Adipose tissue (tissue), 3 donors: ENCODE results near the gene NANP. TPM values are rescaled to one million over a fixed set of nuclear protein-coding genes. Genes with fewer than 3 reads are reported as not detected.
"Not testable (repeated sequence)": the region's sequence is repeated elsewhere in the genome, so short reads cannot be mapped to it uniquely, and the experiment has no call there.

Experiments
- H3K27ac ChIP-seq: one replicate; pipeline ENCODE4 v1.5.1; 2013; ENCODE audit warnings: low read depth, low read length
- WGBS, 3 donors: extraction: QIAGEN DNeasy Blood & Tissue Kit; methylation state at CpG; one replicate each; pipeline ENCODE4 v1.1.7; 2013; 5-methylcytosine and 5-hydroxymethylcytosine counted together
- polyA plus RNA-seq, 3 donors: library from polyadenylated mRNA; stranded (reverse); fragments of 200-250 nt; gene quantifications; one replicate each; pipeline ENCODE4 v1.2.3, GENCODE V29; 2013
- donor health status: healthy with polysubstance abuse.
- donor health status: Bipolar disorder and iron deficiency.
- donor health status: healthy.

The NANP gene
- polyA plus RNA-seq, 3 donors, result 1.2 to 3.8 (median 3.3) TPM

DNA sequence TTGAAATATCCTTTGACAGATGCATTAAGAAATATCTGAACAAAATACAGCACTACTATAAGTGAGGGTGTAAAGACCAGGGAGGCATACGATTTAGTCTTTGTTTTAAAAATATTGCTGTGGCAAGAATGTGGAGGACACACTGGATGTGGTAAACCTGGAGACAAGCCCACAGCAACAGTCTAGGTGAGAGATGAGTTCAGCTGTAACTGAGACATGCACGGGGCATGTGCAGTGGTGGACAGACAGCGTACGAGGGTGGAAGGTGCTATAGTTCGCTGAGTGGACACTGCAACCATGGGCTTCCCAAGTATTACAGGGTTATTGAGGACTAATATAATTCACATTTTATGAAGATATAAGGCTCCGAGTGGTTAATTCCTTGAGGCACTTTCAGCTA is 1.8 kb downstream of the NANP start:
- WGBS, 3 donors, result 91 to 93% (median 91%) methylated on average over 6 of the region's 6 CpGs
- no peak overlapping the region for H3K27ac ChIP-seq

- no peak overlapping the region for H3K27ac ChIP-seq
- WGBS, 3 donors, result 91 to 95% (median 93%) methylated on average over 3 of the region's 3 CpGs
These were observed 4.3 kb downstream of the NANP start for GRCh38 chr20:25619514-25619913.

DNA sequence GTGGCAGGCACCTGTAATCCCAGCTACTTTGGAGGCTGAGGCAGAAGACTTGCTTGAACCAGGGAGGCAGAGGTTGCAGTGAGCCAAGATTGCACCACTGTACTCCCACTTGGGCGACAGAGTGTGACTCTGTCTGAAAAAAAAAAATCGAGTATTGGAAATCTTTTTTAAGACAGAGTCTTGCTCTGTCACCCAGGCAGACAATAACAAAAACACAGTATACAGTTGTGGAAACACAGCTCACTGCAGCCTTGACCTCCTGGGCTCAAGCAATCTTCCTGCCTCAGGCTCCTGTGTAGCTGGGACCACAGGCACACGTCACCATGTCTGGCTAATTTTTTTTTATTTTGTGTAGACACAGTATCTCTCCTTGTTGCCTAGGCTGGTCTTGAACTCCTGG is 15.0 kb downstream of the NANP start:
- no peak overlapping the region for H3K27ac ChIP-seq
- WGBS, 3 donors, result 82 to 87% (median 86%) methylated on average over 3 of the region's 3 CpGs

DNA sequence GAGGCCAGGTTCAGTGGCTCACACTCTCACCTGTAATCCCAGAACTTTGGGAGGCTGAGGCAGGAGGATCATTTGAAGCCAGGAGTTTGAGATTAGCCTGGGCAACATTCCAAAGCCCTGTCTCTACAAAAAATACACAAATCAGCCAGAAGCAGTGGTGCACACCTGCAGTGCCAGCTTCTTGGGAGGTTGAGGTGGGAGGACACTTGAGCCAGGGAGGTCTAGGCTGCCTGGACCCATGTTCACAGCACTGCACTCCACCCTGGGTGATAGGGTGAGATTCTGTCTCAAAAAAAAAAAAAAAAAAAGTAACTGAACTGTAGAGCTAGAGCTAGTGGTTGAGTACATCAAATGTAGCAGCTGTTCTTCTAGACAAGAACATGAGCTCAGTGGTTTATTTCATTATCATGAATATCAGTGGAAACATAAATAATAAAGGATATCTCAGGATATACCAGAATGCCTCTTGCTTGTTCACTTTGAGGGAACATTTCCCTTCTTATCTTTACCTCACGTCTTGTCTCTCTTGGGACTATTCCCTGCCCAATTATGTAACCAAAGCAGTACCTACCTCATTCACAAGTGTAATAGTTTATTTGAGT is 17.6 kb downstream of the NANP start:
- 48 to 65% (median 60%) methylated on average over 1 of the region's 1 CpG for WGBS, 3 donors
- H3K27ac ChIP-seq, result no peak overlapping the region

DNA sequence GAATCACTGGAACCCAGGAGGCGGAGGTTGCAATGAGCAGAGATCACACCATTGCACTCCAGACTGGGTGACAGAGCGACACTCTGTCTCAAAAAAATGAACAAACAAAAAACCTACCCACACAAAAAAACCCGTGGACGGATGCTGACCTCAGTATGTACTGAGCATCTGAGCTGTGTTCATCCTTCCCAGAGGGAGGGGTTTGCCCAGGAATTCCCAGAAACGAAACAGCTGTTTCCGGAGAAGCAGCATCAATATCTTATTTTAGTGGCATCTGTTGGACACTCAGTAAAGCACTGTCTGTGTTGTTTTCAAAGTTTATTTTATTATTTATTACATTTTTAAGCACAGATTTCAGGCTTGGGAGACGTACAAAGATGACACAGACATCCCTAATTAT is 18.7 kb downstream of the NANP start:
- WGBS, 3 donors, result 53 to 71% (median 62%) methylated on average over 7 of the region's 7 CpGs
- no peak overlapping the region for H3K27ac ChIP-seq

DNA sequence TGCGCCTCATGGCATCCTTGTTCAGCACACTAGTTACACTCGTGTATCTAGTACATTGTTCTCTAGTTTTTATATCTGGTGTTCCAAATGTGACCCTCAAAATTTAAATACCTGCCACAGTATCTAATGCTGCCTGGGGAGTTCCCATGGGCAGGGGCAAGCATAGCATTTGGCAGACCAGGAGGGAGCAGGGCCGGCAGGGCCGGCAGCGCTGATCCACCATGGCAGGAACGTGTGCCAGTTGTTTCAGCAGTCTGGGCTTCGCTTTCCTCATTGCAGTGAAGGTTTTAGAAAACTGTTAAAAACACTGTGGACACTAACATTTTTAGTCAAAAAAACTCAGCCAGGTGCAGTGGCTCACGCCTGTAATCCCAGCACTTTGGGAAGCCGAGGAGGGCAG is 19.2 kb downstream of the NANP start:
- no peak overlapping the region for H3K27ac ChIP-seq
- 85 to 91% (median 90%) methylated on average over 9 of the region's 9 CpGs for WGBS, 3 donors

GRCh38 chr20:25602914-25603309 is 20.9 kb downstream of the NANP start:
- 84 to 95% (median 94%) methylated on average over 5 to 9 of the region's 9 CpGs for WGBS, 3 donors
- not testable (repeated sequence) for H3K27ac ChIP-seq

- WGBS, 3 donors, result 94 to 96% (median 96%) methylated on average over 26 to 38 of the region's 39 CpGs
- not testable (repeated sequence) for H3K27ac ChIP-seq
These were observed 21.5 kb downstream of the NANP start for GRCh38 chr20:25602191-25602913.

- whole genome bisulfite sequencing, 3 donors, result 70 to 72% (median 71%) methylated on average over 2 of the region's 2 CpGs
These were observed 22.2 kb downstream of the NANP start for GRCh38 chr20:25601659-25602058.

DNA sequence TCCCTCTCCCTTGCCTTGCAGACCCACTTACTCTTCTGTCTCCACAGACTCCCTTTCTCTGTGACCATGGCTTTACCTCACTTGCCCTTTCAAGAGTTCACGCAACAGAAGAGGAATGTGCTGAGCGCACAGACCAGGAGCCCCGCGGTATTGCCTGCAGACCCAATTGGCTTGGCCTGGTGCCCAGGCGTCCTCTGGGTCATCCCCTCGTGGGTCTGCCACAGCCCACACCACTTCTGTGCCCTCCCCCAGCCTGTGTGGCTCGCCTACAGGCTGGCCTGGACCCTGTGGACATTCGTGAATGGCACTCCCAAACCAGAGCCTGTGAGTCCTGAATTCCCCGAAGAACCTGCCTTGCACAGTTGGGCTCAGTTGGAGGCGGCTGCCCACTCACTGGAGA is 23.2 kb downstream of the NANP start:
- H3K27ac ChIP-seq, result no peak overlapping the region
- 62 to 72% (median 72%) methylated on average over 10 of the region's 10 CpGs for WGBS, 3 donors

More at GRCh38 chr20:25601659-25602058, 22.2 kb downstream of the NANP start:
- no peak overlapping the region for H3K27ac ChIP-seq

GRCh38 chr20:25592135-25592852 is 31.5 kb downstream of the NANP start:
- no peak overlapping the region for H3K27ac ChIP-seq
- WGBS, 3 donors, result 59 to 66% (median 65%) methylated on average over 9 of the region's 9 CpGs

- WGBS, 3 donors, result 80 to 96% (median 83%) methylated on average over 4 of the region's 4 CpGs
- H3K27ac ChIP-seq, result not testable (repeated sequence)
These were observed 33.0 kb downstream of the NANP start for GRCh38 chr20:25590778-25591177.

- WGBS, 3 donors, result 91 to 94% (median 92%) methylated on average over 7 of the region's 7 CpGs
- H3K27ac ChIP-seq, result no peak overlapping the region
These were observed 35.3 kb downstream of the NANP start for GRCh38 chr20:25588491-25588890.

- 78 to 85% (median 81%) methylated on average over 5 of the region's 5 CpGs for WGBS, 3 donors
- no peak overlapping the region for H3K27ac ChIP-seq
These were observed 36.3 kb downstream of the NANP start for GRCh38 chr20:25587536-25587935.

DNA sequence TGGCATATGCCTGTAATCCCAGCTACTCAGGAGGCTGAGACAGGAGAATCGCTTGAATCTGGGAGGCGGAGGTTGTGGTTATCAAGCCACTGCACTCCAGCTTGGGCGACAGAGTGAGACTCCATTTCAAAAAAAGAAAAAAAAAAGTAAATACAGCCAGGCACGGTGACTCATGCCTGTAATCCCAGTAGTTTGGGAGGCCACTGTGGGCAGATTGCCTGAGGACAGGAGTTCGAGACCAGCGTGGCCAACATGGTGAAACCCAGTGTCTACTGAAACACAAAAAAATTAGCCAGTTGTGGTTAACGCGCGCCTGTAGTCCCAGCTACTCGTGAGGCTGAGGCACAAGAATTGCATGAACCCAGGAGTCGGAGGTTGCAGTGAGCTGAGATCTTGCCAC is 36.9 kb downstream of the NANP start:
- no peak overlapping the region for H3K27ac ChIP-seq
- WGBS, 3 donors, result 84 to 88% (median 88%) methylated on average over 11 of the region's 11 CpGs

DNA sequence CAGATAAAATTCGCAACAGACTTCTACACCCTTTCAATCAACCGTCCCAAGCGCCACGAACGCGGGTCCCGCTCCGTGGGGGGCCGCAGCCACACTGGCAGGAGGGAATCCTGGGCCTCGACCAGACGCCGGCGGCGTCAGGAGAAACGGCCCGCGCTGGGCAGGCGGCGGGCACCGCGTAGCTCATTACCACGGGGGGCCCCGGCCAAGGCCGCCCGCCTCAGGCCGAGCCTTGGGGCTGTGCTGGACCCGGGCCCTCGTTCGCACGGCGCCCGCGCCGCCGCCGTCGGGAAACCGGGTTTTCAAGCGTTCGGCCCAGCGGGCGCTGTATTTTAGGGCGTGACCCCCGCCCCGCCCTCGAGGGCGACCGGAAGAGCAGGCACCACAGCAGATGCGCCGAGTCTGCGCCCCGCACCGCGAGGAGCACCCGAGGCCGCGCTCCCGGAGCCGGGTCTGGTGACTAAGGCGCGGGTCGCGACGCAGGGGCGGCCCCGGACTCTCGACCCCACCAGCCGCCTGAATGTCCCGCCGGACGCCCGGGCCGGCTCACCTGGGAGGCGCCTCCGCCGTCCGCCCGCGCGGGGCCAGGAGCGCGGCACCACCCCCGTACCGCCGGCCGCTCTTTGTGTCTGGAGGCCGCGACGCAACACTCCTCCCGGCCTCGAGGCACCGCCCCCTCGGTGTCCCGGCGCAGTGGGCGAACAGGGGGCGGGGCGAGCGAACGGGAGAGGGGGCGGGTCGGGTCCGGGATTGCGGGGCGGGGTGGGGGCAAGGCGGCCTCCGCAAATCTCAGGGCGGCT is 38.7 kb downstream of the NANP start, which contains the start of gene NINL:
Gene NINL, minus strand, starts transcription at position 627 of the 800 bp plus-strand sequence. CDS start 58,944 bp downstream, outside the sequence.
- 0 to 2% (median 1%) methylated on average over 75 to 108 of the region's 108 CpGs for WGBS, 3 donors
- no peak within 1 kb of the TSS for H3K27ac ChIP-seq

DNA sequence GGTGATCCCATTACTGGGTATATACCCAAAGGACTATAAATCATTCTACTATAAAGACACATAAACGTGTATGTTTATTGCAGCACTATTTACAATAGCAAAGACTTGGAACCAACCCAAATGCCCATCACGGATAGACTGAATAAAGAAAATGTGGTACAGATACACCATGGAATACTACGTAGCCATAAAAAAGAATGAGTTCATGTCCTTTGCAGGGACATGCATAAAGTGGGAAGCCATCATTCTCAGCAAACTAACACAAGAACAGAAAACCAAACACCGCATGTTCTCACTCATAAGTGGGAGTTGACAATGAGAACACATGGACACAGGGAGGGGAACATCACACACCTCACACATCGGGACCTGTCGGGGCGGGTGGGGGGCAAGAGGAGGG is 40.2 kb downstream of the NANP start:
- not testable (repeated sequence) for H3K27ac ChIP-seq
- 83 to 91% (median 89%) methylated on average over 7 of the region's 7 CpGs for WGBS, 3 donors

DNA sequence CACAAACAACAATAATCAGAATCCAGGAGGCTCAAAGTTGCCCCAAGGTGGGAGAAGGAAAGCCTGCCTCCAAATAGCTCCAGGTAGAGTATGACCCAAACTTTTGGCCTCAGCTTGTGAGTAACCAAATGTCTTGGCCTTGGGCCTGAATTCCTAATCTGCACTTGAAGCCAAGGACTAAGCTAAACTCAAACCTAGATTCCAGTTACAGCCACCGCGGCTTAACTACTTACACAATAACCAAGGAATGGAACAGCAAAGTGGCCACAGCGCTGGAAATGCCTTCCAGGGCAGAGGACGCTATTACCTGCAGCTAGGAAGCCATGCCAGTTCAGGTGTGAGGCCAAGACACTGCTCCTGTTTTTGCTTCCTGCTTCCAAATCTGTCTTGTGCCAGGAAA is 43.1 kb downstream of the NANP start:
- WGBS, 3 donors, result 51 to 71% (median 70%) methylated on average over 4 of the region's 4 CpGs
- no peak overlapping the region for H3K27ac ChIP-seq
